Left lung (tissue), 10 donors: ENCODE results near the gene ZCCHC7. TPM values are rescaled to one million over a fixed set of nuclear protein-coding genes. Genes with fewer than 3 reads are reported as not detected.
"Not testable (repeated sequence)": the region's sequence is repeated elsewhere in the genome, so short reads cannot be mapped to it uniquely, and the experiment has no call there.

Source experiments
- ATAC-seq: fragments of 200-7000 bp; cut with Tn5 transposase; one replicate; pipeline ENCODE4 v1.9.1; 2020; ENCODE audit warnings: moderate library complexity
- DNase-seq, 4 donors: peaks; one replicate each; pipeline ENCODE4 v3.0.0-alpha.2; 2013 to 2020
- H3K27ac ChIP-seq, 2 donors: fragments of 200-600 bp; sonication (generic) in 1 of 2; one replicate each; pipeline versions ENCODE4 v1.5.0 to v1.8.0; 2020 to 2021
- H3K27me3 ChIP-seq, 2 donors: fragments of 200-600 bp; sonication (generic) in 1 of 2; one replicate each; pipeline versions ENCODE4 v1.5.0 to v1.8.0; 2020 to 2021
- H3K36me3 ChIP-seq, 2 donors: fragments of 200-600 bp; sonication (generic) in 1 of 2; one replicate each; pipeline versions ENCODE4 v1.5.0 to v1.8.0; 2020 to 2021
- H3K4me1 ChIP-seq, 2 donors: fragments of 200-600 bp; one replicate each; pipeline ENCODE4 v1.8.0; 2021
- H3K4me3 ChIP-seq, 2 donors: fragments of 200-600 bp; sonication (generic) in 1 of 2; one replicate each; pipeline versions ENCODE4 v1.5.0 to v1.8.0; 2020 to 2021; ENCODE audit warnings: mild to moderate bottlenecking in 1 of 2
- H3K9me3 ChIP-seq, 2 donors: fragments of 200-600 bp; sonication (generic) in 1 of 2; one replicate each; pipeline versions ENCODE4 v1.5.0 to v1.8.0; 2020 to 2021
- CTCF ChIP-seq, 2 donors: fragments of 200-600 bp; sonication (generic) in 1 of 2; IDR thresholded peaks; one replicate each; pipeline versions ENCODE4 v1.5.0 to v1.8.0; 2021; ENCODE audit warnings: antibody characterized with exemption in 2 of 2
- intact Hi-C, 2 donors: fragments of 100-400 bp; cut with DNase I; formaldehyde crosslinking; loops; one replicate each; pipeline versions ENCODE4 v1.11.2 to v1.14.2; 2022
- polyA plus RNA-seq, 6 donors: library from polyadenylated mRNA; unstranded; fragments of 120-200 nt; gene quantifications; one replicate each; pipeline ENCODE4 v1.2.1, GENCODE V29; 2013; ENCODE audit not compliant: insufficient read length in 6 of 6
- total RNA-seq, 2 donors: library from RNA; stranded (reverse); fragmentation: NEBNext Ultra II Directional; extraction: Animal tissue kit (Norgen Biotek cat#: 25700); gene quantifications; one replicate each; pipeline ENCODE4 v1.2.1, GENCODE V29; 2021
- donor health status: DM: no; HTN: yes; CAD: no.
- donor health status: DM: no; HTN: no; CAD: no.

The ZCCHC7 gene
- total and polyA plus RNA-seq, 8 donors = 16.0 to 26.0 (median 22.6) TPM

GRCh38 chr9:37198831-37199230, 78.5 kb downstream of the ZCCHC7 start:
- peaks cover 4 to 26% of the 10 kb centered on the region in 2 donors for H3K4me1 ChIP-seq
- H3K27ac ChIP-seq = no peak overlapping the region
- no peak for DNase-seq
- H3K4me3 ChIP-seq = no peak overlapping the region
- H3K9me3 ChIP-seq = no peaks in the 10 kb centered on the region
- ATAC-seq = no peak
- H3K27me3 ChIP-seq = no peaks in the 10 kb centered on the region
- intact Hi-C loops = no loop called here
- H3K36me3 ChIP-seq = no peaks in the 10 kb centered on the region
- TF ChIP-seq CTCF (IDR thresholded peaks at IDR 0.05) = no peak

GRCh38 chr9:37200433-37201005, 80.1 kb downstream of the ZCCHC7 start:
- intact Hi-C loops = no loop called here
- DNase-seq (no peak), ATAC-seq (no peak)
- Histone ChIP-seq H3K4me3 (no peak overlapping the region), H3K9me3 (peaks cover 0 to 3% of the 10 kb centered on the region in 2 donors), H3K27ac (no peak overlapping the region), H3K27me3 (no peaks in the 10 kb centered on the region), H3K36me3 (peaks cover 0 to 5% of the 10 kb centered on the region in 2 donors), H3K4me1 (peaks cover 4 to 26% of the 10 kb centered on the region in 2 donors)
- TF ChIP-seq CTCF (IDR thresholded peaks at IDR 0.05) = no peak

- no peak for ATAC-seq
- Histone ChIP-seq H3K9me3 (peaks cover 0 to 3% of the 10 kb centered on the region in 2 donors), H3K4me3 (no peak overlapping the region), H3K4me1 (peaks cover 4 to 25% of the 10 kb centered on the region in 2 donors), H3K36me3 (peaks cover 0 to 11% of the 10 kb centered on the region in 2 donors), H3K27ac (no peak overlapping the region), H3K27me3 (no peaks in the 10 kb centered on the region)
- DNase-seq = no peak
- intact Hi-C loops = no loop called here
- no peak for TF ChIP-seq CTCF (IDR thresholded peaks at IDR 0.05)
Observed at GRCh38 chr9:37201581-37201980, 81.2 kb downstream of the ZCCHC7 start.

- H3K9me3 ChIP-seq = peaks cover 0 to 3% of the 10 kb centered on the region in 2 donors
- no peak overlapping the region for H3K27ac ChIP-seq
- H3K4me1 ChIP-seq = peaks cover 3 to 20% of the 10 kb centered on the region in 2 donors
- no peak for DNase-seq
- no peak overlapping the region for H3K4me3 ChIP-seq
- ATAC-seq = no peak
- no peak for TF ChIP-seq CTCF (IDR thresholded peaks at IDR 0.05)
- no peaks in the 10 kb centered on the region for H3K27me3 ChIP-seq
- intact Hi-C loops = no loop called here
- H3K36me3 ChIP-seq = peaks cover 0 to 12% of the 10 kb centered on the region in 2 donors
Observed at GRCh38 chr9:37202091-37202490, 81.7 kb downstream of the ZCCHC7 start.

- peaks cover 0 to 12% of the 10 kb centered on the region in 2 donors for H3K36me3 ChIP-seq
- H3K9me3 ChIP-seq, H3K4me3 ChIP-seq, DNase-seq, intact Hi-C loops, ATAC-seq, H3K27me3 ChIP-seq, H3K27ac ChIP-seq, H3K4me1 ChIP-seq: not testable (repeated sequence)
Observed at GRCh38 chr9:37203456-37203855, 83.1 kb downstream of the ZCCHC7 start.

GRCh38 chr9:37206121-37206620, 85.8 kb downstream of the ZCCHC7 start:
- H3K4me1 ChIP-seq = peaks cover 0 to 3% of the 10 kb centered on the region in 2 donors
- no peak overlapping the region for H3K27ac ChIP-seq
- peaks cover 0 to 3% of the 10 kb centered on the region in 2 donors for H3K9me3 ChIP-seq
- no peak overlapping the region for H3K4me3 ChIP-seq
- H3K27me3 ChIP-seq = no peaks in the 10 kb centered on the region
- intact Hi-C loops = no loop called here
- ATAC-seq (no peak), DNase-seq (no peak)
- TF ChIP-seq CTCF (IDR thresholded peaks at IDR 0.05) = no peak
- peaks cover 0 to 12% of the 10 kb centered on the region in 2 donors for H3K36me3 ChIP-seq
